Epithelial cell of esophagus (primary cell): Measurements from ENCODE around the gene NDRG3.

Source experiments
- DNase-seq: peaks from one replicate; pipeline ENCODE4 v3.0.0; 2010; ENCODE audit warnings: low read depth
- H3K4me3 ChIP-seq: 2 replicates; pipeline ENCODE4 v1.5.1; 2011; ENCODE audit warnings: mild to moderate bottlenecking, low read length, control low read depth
- TF ChIP-seq, protein P1 (sequence below): IDR thresholded peaks from 2 replicates; pipeline ENCODE4 v1.5.1; 2011; ENCODE audit warnings: low read depth, mild to moderate bottlenecking, low read length, control low read depth, inconsistent platforms; ENCODE audit not compliant: insufficient read depth; ENCODE audit errors: missing control alignments

Gene NDRG3

DNA sequence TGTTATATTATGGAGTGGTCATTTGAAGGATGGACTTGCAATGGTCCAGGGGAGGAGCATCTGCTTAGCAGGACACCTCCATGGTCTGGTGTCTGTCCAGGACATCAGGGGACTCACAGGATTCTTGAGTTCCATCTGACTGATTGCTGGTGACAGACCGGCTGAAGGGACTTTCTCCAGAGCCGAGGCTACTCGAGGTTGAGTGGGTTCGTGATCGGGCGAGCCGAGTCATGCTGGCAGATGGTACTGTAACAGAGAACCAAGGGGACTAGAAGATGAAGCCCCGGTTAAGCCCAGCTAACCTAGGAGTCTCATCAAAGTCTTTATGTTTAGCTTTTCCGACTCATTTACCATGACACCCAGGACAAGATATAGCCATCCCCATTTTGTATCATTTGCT is 92.4 kb downstream of the NDRG3 start:
- no peak for DNase-seq
- H3K4me3 ChIP-seq: no peak overlapping the region
- TF ChIP-seq, protein P1, sequence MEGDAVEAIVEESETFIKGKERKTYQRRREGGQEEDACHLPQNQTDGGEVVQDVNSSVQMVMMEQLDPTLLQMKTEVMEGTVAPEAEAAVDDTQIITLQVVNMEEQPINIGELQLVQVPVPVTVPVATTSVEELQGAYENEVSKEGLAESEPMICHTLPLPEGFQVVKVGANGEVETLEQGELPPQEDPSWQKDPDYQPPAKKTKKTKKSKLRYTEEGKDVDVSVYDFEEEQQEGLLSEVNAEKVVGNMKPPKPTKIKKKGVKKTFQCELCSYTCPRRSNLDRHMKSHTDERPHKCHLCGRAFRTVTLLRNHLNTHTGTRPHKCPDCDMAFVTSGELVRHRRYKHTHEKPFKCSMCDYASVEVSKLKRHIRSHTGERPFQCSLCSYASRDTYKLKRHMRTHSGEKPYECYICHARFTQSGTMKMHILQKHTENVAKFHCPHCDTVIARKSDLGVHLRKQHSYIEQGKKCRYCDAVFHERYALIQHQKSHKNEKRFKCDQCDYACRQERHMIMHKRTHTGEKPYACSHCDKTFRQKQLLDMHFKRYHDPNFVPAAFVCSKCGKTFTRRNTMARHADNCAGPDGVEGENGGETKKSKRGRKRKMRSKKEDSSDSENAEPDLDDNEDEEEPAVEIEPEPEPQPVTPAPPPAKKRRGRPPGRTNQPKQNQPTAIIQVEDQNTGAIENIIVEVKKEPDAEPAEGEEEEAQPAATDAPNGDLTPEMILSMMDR: no peak

DNA sequence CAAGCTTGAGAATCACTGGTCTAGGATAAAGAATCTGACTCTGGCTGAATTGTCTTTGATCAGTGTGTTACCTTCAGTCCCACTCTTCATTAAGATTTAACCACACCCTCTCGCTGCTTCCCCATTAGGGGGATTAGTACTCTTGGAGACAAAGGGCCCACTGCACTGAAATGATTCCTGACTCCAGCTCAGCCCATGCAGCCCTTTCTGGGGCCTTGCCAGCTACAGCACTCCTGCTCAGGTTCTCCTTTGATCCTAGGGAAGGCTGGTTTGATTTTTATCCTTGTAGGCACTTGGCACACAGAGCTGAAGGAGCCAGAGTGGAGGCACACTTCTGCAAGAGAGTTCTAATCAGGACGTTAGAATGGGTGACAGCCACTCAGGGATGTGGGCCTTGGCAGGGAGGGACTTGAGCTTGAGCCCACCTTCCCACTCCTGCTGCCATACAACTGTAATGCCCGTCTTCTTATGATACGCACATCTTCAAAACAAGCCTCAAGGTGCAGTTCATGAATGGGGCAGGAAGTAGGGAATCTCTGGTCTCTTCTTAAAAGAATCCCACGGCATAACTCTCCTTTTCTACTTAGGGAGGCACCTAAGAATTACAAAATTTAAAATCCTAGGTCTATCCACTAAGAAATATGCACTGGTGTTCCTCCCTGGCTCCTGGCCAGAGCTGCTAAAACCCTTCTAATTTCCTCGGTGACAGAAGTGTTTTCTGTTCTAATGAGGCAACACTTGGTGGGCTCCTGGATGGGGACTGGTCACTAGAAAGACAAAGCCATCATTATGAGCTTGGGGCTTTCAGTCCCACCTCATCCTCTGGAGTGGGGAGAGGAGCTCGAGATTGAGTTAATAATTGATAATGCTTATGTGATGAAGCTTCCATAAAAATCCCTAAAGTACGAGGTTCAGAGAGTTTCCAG is 98.4 kb downstream of the NDRG3 start:
- DNase-seq: no peak
- no peak overlapping the region for H3K4me3 ChIP-seq
- TF ChIP-seq, protein P1: no peak

DNA sequence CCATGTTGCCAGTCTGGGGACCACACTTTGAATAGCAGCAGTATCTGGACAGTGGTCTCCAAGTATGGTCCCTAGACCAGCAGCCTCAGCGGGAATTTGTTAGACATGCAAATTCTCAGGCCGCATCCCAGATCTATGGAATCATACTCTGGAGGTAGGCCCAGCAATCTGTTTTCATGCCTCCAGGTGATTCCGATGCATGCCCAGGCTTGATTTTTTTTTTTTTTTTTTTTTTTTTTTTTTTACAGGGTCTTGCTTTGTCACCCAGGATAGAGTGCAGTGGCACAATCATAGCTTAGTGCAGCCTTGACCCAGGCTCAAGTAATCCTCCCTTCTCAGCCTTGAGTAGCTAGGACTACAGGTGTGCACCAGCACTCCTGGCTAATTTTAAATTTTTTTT is 99.2 kb downstream of the NDRG3 start:
- no peak overlapping the region for H3K4me3 ChIP-seq
- peak; percentile 69 for DNase-seq
- TF ChIP-seq, protein P1: no peak

DNA sequence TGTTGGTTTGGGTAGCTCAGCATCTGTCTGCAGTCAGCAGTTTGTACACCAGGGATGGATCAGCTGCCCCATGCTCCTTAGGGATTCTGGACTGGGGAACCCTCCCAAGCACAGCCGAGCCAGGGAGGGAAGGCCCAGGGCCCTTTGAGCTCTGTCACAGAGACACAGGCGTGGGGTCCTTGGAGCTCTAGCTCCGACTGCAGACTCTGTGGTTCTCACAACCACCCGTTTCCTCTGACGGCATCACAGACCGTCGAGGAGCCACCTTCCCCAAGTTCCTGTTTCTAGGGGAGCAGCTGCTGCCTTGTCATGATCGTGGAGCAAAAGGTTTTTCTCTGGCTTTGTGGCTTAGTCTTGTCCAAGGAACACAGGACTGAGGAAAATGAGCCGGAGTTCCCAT is 99.9 kb downstream of the NDRG3 start, which contains the start of gene SLA2:
SLA2 (minus strand) TSS at position 199 of the 400 bp plus-strand sequence. CDS start 4,861 bp downstream, outside the sequence.
- TF ChIP-seq, protein P1: no peak
- DNase-seq: no peak
- H3K4me3 ChIP-seq: no peak within 1 kb of the TSS

DNA sequence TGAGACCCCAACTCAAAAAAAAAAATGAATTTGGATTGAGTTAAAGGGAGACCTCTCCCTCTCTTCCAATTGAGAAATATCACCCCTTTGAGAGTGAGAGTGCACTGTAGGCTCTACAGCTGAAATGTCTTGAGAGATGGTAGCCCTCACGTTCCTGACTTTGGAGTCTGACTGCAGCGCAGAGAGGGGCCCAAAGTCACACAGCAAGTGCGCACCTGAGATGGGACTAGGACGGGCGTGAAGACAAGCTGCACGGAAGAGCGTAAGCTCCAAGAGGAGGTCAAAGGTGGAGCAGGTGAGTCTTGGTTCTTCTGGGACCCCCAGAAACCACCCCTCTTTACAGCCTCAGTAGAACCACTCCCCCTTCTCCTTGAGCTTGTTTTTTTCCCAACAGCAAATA is 100.5 kb downstream of the NDRG3 start:
- TF ChIP-seq, protein P1: no peak
- no peak overlapping the region for H3K4me3 ChIP-seq
- no peak for DNase-seq

DNA sequence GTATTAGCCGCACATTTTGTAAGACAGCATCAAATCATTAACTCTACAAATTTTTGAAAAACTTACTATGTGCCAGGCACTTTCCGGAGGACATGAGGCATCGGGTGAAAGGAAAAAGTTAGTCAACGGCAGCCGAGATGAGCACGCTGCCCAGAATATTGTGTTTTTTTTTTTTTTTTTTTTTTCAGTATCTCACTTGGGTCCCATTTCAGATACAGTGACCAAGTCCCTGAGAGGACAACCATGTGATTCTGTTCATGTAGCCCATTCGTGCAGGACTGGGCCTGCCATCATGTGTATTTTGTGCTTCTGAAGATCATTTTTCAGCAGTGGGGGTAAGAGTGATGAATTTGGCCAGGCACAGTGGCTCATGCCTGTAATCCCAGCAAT is 101.2 kb downstream of the NDRG3 start:
- H3K4me3 ChIP-seq: no peak overlapping the region
- TF ChIP-seq, protein P1: no peak
- DNase-seq: no peak
